Fibroblast of pulmonary artery (primary cell): ENCODE measurements around the gene HTRA3.

Source experiments
- DNase-seq: peaks from one replicate; pipeline ENCODE4 v3.0.0-alpha.2; 2010; ENCODE audit warnings: low read depth
- H3K4me3 ChIP-seq: replicated peaks from 2 replicates; pipeline ENCODE4 v1.5.1; 2011; ENCODE audit warnings: low read depth, mild to moderate bottlenecking, control low read depth, low read length, moderate library complexity
- CTCF ChIP-seq: IDR thresholded peaks from 2 replicates; pipeline ENCODE4 v1.5.1; 2011; ENCODE audit warnings: mild to moderate bottlenecking, control low read depth, low read length, inconsistent platforms; ENCODE audit errors: missing control alignments

The HTRA3 gene

GRCh38 chr4:8279321-8280157, 10.0 kb downstream of the HTRA3 start:
- H3K4me3 ChIP-seq = no peak overlapping the region
- DNase-seq = no peak
- no peak for TF ChIP-seq CTCF

- no peak overlapping the region for H3K4me3 ChIP-seq
- no peak for TF ChIP-seq CTCF
Measured at GRCh38 chr4:8280158-8280875, 10.8 kb downstream of the HTRA3 start.

GRCh38 chr4:8280876-8281440, 11.4 kb downstream of the HTRA3 start:
- TF ChIP-seq CTCF = no peak
- H3K4me3 ChIP-seq = no peak overlapping the region
- no peak for DNase-seq

More at GRCh38 chr4:8280158-8280875, 10.8 kb downstream of the HTRA3 start:
- no peak for DNase-seq

- TF ChIP-seq CTCF = no peak
- H3K4me3 ChIP-seq = no peak overlapping the region
- peak; percentile 49 for DNase-seq
Measured at GRCh38 chr4:8281519-8282133, 12.1 kb downstream of the HTRA3 start.

- no peak for DNase-seq
- no peak for TF ChIP-seq CTCF
- no peak overlapping the region for H3K4me3 ChIP-seq
Measured at GRCh38 chr4:8282134-8282641, 12.6 kb downstream of the HTRA3 start.

- H3K4me3 ChIP-seq = no peak overlapping the region
- no peak for DNase-seq
- TF ChIP-seq CTCF = no peak
Measured at GRCh38 chr4:8282742-8283141, 13.2 kb downstream of the HTRA3 start.
